SK-N-SH treated with all-trans-retinoic acid at 6 μM for 48 hours (cell line): ENCODE data around the gene TLN1.

ENCODE experiments used
- ATAC-seq: fragments of 200-7000 bp; cut with Tn5 transposase; 3 replicates; pipeline ENCODE4 v1.9.1; 2020; ENCODE audit warnings: mild to moderate bottlenecking, moderate library complexity
- ARNTL ChIP-seq: fragments of 450-650 bp; formaldehyde crosslinking; IDR thresholded peaks from 2 replicates; pipeline ENCODE4 v1.5.0; 2020; ENCODE audit warnings: low read depth, mild to moderate bottlenecking, moderate library complexity, borderline replicate concordance
- CREB5 ChIP-seq: fragments of 250-450 bp; sonication (Bioruptor Pico); IDR thresholded peaks from 2 replicates; pipeline ENCODE4 v1.5.1; 2020; ENCODE audit warnings: low read depth, mild to moderate bottlenecking, moderate library complexity
- CSDC2 ChIP-seq: fragments of 250-450 bp; sonication (Bioruptor Pico); IDR thresholded peaks from 2 replicates; pipeline ENCODE4 v1.5.0; 2020; ENCODE audit warnings: mild to moderate bottlenecking, moderate library complexity
- CSRNP3 ChIP-seq: fragments of 250-450 bp; sonication (Bioruptor Pico); IDR thresholded peaks from 2 replicates; pipeline ENCODE4 v1.5.1; 2021; ENCODE audit warnings: mild to moderate bottlenecking, moderate library complexity
- ESRRG ChIP-seq: fragments of 250-450 bp; sonication (Bioruptor Pico); IDR thresholded peaks from 2 replicates; pipeline ENCODE4 v1.6.1; 2021; ENCODE audit warnings: mild to moderate bottlenecking
- GLIS3 ChIP-seq: fragments of 250-450 bp; sonication (Bioruptor Pico); IDR thresholded peaks from 2 replicates; pipeline ENCODE4 v1.5.0; 2020; ENCODE audit warnings: mild to moderate bottlenecking, moderate library complexity
- ISL1 ChIP-seq: fragments of 250-450 bp; sonication (Bioruptor Pico); IDR thresholded peaks from 2 replicates; pipeline ENCODE4 v2.1.2; 2022; ENCODE audit warnings: mild to moderate bottlenecking, moderate library complexity
- OSR1 ChIP-seq: fragments of 250-450 bp; sonication (Bioruptor Pico); IDR thresholded peaks from 2 replicates; pipeline ENCODE4 v1.8.0; 2022; ENCODE audit warnings: moderate library complexity, mild to moderate bottlenecking, inconsistent platforms
- POU6F1 ChIP-seq: fragments of 250-450 bp; sonication (Bioruptor Pico); IDR thresholded peaks from 2 replicates; pipeline ENCODE4 v1.8.0; 2021; ENCODE audit warnings: low read depth, mild to moderate bottlenecking, moderate library complexity, borderline replicate concordance
- PPARA ChIP-seq: fragments of 250-450 bp; sonication (Bioruptor Pico); IDR thresholded peaks from 2 replicates; pipeline ENCODE4 v1.5.0; 2020; ENCODE audit warnings: mild to moderate bottlenecking, borderline replicate concordance
- RARB ChIP-seq: fragments of 250-450 bp; sonication (Bioruptor Pico); IDR thresholded peaks from 2 replicates; pipeline ENCODE4 v1.8.0; 2021; ENCODE audit warnings: mild to moderate bottlenecking, moderate library complexity
- SNAI2 ChIP-seq: fragments of 250-450 bp; sonication (Bioruptor Pico); IDR thresholded peaks from 2 replicates; pipeline ENCODE4 v1.5.0; 2020; ENCODE audit warnings: mild to moderate bottlenecking, moderate library complexity
- TOX ChIP-seq: fragments of 250-450 bp; sonication (Bioruptor Pico); IDR thresholded peaks from 2 replicates; pipeline ENCODE4 v1.8.0; 2021; ENCODE audit warnings: mild to moderate bottlenecking, moderate library complexity, borderline replicate concordance
- ZC3H10 ChIP-seq: fragments of 250-450 bp; sonication (Bioruptor Pico); IDR thresholded peaks from 2 replicates; pipeline ENCODE4 v1.5.1; 2021; ENCODE audit warnings: mild to moderate bottlenecking, moderate library complexity
- ZFP3 ChIP-seq: fragments of 250-450 bp; sonication (Bioruptor Pico); IDR thresholded peaks from 2 replicates; pipeline ENCODE4 v1.5.0; 2020; ENCODE audit warnings: mild to moderate bottlenecking, moderate library complexity
- ZFP30 ChIP-seq: fragments of 450-650 bp; formaldehyde crosslinking; IDR thresholded peaks from 2 replicates; pipeline ENCODE4 v1.5.0; 2022; ENCODE audit warnings: mild to moderate bottlenecking, moderate library complexity
- ZNF565 ChIP-seq: fragments of 450-650 bp; formaldehyde crosslinking; conservative IDR thresholded peaks from 2 replicates; pipeline ENCODE4 v1.5.0; 2020; ENCODE audit warnings: low read depth, mild to moderate bottlenecking, moderate library complexity
- ZNF70 ChIP-seq: fragments of 450-650 bp; formaldehyde crosslinking; IDR thresholded peaks from 2 replicates; pipeline ENCODE4 v1.5.0; 2020; ENCODE audit warnings: mild to moderate bottlenecking, moderate library complexity
- ZNF8 ChIP-seq: fragments of 450-650 bp; formaldehyde crosslinking; IDR thresholded peaks from 2 replicates; pipeline ENCODE4 v1.5.0; 2020; ENCODE audit warnings: mild to moderate bottlenecking, moderate library complexity
- TF ChIP-seq, protein P1 (sequence below): fragments of 250-450 bp; sonication (Bioruptor Pico); IDR thresholded peaks from 2 replicates; pipeline ENCODE4 v1.8.0; 2020; ENCODE audit warnings: mild to moderate bottlenecking, moderate library complexity, borderline replicate concordance
- TF ChIP-seq, protein P2 (sequence below): fragments of 250-450 bp; sonication (Bioruptor Pico); IDR thresholded peaks from 2 replicates; pipeline ENCODE4 v1.5.0; 2020; ENCODE audit warnings: mild to moderate bottlenecking, moderate library complexity

Gene TLN1

DNA sequence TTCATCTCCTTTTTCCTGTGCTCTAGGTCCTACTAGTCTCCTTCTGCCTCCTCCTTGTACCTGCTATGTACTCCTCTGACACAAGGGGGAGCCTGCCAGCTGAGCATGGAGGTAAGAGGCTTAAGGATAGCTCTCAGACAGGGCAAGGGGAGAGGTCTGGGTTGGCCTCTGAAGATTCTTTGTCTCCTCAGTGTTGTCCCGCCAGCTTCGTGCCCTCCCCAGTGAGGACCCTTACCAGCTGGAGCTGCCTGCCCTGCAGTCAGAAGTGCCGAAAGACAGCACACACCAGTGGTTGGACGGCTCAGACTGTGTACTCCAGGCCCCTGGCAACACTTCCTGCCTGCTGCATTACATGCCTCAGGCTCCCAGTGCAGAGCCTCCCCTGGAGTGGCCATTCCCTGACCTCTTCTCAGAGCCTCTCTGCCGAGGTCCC, 4.2 kb upstream of the TLN1 start:
- ATAC-seq, result peak; percentile 40
- TF ChIP-seq ZC3H10 (no peak), ARNTL (no peak), SNAI2 (CRISPR knock-in tag) (no peak), ZFP3 (CRISPR knock-in tag) (no peak), CSDC2 (CRISPR knock-in tag) (no peak), PPARA (CRISPR knock-in tag) (no peak), CREB5 (CRISPR knock-in tag) (no peak), OSR1 (no peak), GLIS3 (no peak), RARB (CRISPR knock-in tag) (no peak), ZFP30 (CRISPR knock-in tag) (no peak), ZNF70 (CRISPR knock-in tag) (no peak), ESRRG (CRISPR knock-in tag) (no peak), ISL1 (CRISPR knock-in tag) (no peak), TOX (CRISPR knock-in tag) (no peak)
- TF ChIP-seq, protein P1, sequence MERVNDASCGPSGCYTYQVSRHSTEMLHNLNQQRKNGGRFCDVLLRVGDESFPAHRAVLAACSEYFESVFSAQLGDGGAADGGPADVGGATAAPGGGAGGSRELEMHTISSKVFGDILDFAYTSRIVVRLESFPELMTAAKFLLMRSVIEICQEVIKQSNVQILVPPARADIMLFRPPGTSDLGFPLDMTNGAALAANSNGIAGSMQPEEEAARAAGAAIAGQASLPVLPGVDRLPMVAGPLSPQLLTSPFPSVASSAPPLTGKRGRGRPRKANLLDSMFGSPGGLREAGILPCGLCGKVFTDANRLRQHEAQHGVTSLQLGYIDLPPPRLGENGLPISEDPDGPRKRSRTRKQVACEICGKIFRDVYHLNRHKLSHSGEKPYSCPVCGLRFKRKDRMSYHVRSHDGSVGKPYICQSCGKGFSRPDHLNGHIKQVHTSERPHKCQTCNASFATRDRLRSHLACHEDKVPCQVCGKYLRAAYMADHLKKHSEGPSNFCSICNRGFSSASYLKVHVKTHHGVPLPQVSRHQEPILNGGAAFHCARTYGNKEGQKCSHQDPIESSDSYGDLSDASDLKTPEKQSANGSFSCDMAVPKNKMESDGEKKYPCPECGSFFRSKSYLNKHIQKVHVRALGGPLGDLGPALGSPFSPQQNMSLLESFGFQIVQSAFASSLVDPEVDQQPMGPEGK, result no peak

GRCh38 chr9:35734096-35734495, 2.1 kb upstream of the TLN1 start:
- no peak for ATAC-seq
- no peak for TF ChIP-seq ZC3H10
- no peak for TF ChIP-seq ISL1 (CRISPR knock-in tag)
- no peak for TF ChIP-seq OSR1
- no peak for TF ChIP-seq ZNF8 (CRISPR knock-in tag)
- TF ChIP-seq ZNF565, result no peak
- no peak for TF ChIP-seq ESRRG (CRISPR knock-in tag)
- no peak for TF ChIP-seq POU6F1 (CRISPR knock-in tag)
- TF ChIP-seq, protein P2, sequence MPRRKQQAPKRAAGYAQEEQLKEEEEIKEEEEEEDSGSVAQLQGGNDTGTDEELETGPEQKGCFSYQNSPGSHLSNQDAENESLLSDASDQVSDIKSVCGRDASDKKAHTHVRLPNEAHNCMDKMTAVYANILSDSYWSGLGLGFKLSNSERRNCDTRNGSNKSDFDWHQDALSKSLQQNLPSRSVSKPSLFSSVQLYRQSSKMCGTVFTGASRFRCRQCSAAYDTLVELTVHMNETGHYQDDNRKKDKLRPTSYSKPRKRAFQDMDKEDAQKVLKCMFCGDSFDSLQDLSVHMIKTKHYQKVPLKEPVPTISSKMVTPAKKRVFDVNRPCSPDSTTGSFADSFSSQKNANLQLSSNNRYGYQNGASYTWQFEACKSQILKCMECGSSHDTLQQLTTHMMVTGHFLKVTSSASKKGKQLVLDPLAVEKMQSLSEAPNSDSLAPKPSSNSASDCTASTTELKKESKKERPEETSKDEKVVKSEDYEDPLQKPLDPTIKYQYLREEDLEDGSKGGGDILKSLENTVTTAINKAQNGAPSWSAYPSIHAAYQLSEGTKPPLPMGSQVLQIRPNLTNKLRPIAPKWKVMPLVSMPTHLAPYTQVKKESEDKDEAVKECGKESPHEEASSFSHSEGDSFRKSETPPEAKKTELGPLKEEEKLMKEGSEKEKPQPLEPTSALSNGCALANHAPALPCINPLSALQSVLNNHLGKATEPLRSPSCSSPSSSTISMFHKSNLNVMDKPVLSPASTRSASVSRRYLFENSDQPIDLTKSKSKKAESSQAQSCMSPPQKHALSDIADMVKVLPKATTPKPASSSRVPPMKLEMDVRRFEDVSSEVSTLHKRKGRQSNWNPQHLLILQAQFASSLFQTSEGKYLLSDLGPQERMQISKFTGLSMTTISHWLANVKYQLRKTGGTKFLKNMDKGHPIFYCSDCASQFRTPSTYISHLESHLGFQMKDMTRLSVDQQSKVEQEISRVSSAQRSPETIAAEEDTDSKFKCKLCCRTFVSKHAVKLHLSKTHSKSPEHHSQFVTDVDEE (CRISPR knock-in tag), result no peak
- TF ChIP-seq, protein P1, result no peak

- peak; percentile 51 for ATAC-seq
Measured at GRCh38 chr9:35732800-35733541, 976 bp upstream of the TLN1 start.

More at GRCh38 chr9:35732800-35733541, 976 bp upstream of the TLN1 start:
- TF ChIP-seq CSRNP3 (no peak), OSR1 (no peak), ZNF70 (CRISPR knock-in tag) (no peak)
